CD14-positive monocyte (primary cell): ENCODE measurements around the gene PTPRR. TPM values are rescaled to one million over a fixed set of nuclear protein-coding genes. Genes with fewer than 3 reads are reported as not detected.

Experiments used
- DNase-seq, 3 donors: peaks; one replicate each; pipeline ENCODE4 v3.0.0-alpha.2; 2011 to 2022
- H2AFZ ChIP-seq: 2 replicates; pipeline ENCODE4 v1.6.0; 2012; ENCODE audit warnings: mild to moderate bottlenecking, low read depth, low read length, inconsistent platforms; ENCODE audit not compliant: insufficient read depth, poor library complexity, severe bottlenecking
- H3K27ac ChIP-seq, 2 donors: 1 replicate in 1 of 2; 2 replicates in 1 of 2; pipeline ENCODE4 v1.5.1; 2012 to 2013; ENCODE audit warnings: low read length in 2 of 2, control low read depth in 1 of 2, inconsistent platforms in 1 of 2, low read depth in 1 of 2, mild to moderate bottlenecking in 1 of 2
- H3K27me3 ChIP-seq, 2 donors: one replicate each; pipeline versions ENCODE4 v1.6.0 to v1.6.1; 2011 to 2013; ENCODE audit warnings: low read length in 2 of 2; ENCODE audit not compliant: control insufficient read depth in 2 of 2, insufficient read depth in 2 of 2
- H3K36me3 ChIP-seq, 2 donors: replicated peaks in 1 of 2; 1 replicate in 1 of 2; 2 replicates in 1 of 2; pipeline versions ENCODE4 v1.5.1 to v1.6.1; 2012 to 2013; ENCODE audit warnings: low read length in 2 of 2, control low read depth in 1 of 2, inconsistent platforms in 1 of 2, mild to moderate bottlenecking in 1 of 2; ENCODE audit not compliant: insufficient read depth in 2 of 2, control insufficient read depth in 1 of 2
- H3K4me1 ChIP-seq, 2 donors: 1 replicate in 1 of 2; 2 replicates in 1 of 2; pipeline versions ENCODE4 v1.5.1 to v1.6.1; 2012 to 2013; ENCODE audit warnings: low read length in 2 of 2, control low read depth in 1 of 2, inconsistent platforms in 1 of 2, mild to moderate bottlenecking in 1 of 2, moderate library complexity in 1 of 2; ENCODE audit not compliant: insufficient read depth in 2 of 2, control insufficient read depth in 1 of 2
- H3K4me2 ChIP-seq: replicated peaks from 2 replicates; pipeline ENCODE3; 2012; ENCODE audit warnings: low read length, moderate library complexity, mild to moderate bottlenecking; ENCODE audit not compliant: poor library complexity, severe bottlenecking; ENCODE audit errors: extremely low read depth
- H3K4me3 ChIP-seq, 3 experiments: fragments of 200-600 bp in 1 of 3; sonication (generic) in 1 of 3; replicated peaks in 1 of 3; 1 replicate in 2 of 3; 2 replicates in 1 of 3; pipeline ENCODE4 v1.5.1; 2011 to 2013; ENCODE audit warnings: low read length in 3 of 3, mild to moderate bottlenecking in 3 of 3, control low read depth in 2 of 3, low read depth in 2 of 3, inconsistent platforms in 1 of 3, moderate library complexity in 1 of 3
- H3K79me2 ChIP-seq: 2 replicates; pipeline ENCODE4 v1.6.0; 2012; ENCODE audit warnings: mild to moderate bottlenecking, control low read depth, inconsistent platforms, low read length, moderate library complexity; ENCODE audit not compliant: insufficient read depth
- H3K9ac ChIP-seq: 2 replicates; pipeline ENCODE4 v1.6.0; 2017; ENCODE audit warnings: low read length, mild to moderate bottlenecking; ENCODE audit not compliant: insufficient read depth, poor library complexity, severe bottlenecking
- H3K9me3 ChIP-seq, 2 donors: replicated peaks in 1 of 2; 1 replicate in 1 of 2; 2 replicates in 1 of 2; pipeline versions ENCODE4 v1.5.1 to v1.6.1; 2012 to 2013; ENCODE audit warnings: low read length in 2 of 2, control low read depth in 1 of 2; ENCODE audit not compliant: control insufficient read depth in 1 of 2, insufficient read depth in 1 of 2
- H4K20me1 ChIP-seq: 2 replicates; pipeline ENCODE4 v1.6.0; 2012; ENCODE audit warnings: mild to moderate bottlenecking, low read length, control low read depth, moderate library complexity; ENCODE audit not compliant: insufficient read depth
- H3K27ac Mint-ChIP-seq, 7 donors: one replicate each; pipeline ENCODE4 v1.8.0; 2020; ENCODE audit warnings: mild to moderate bottlenecking in 7 of 7, mixed read lengths in 7 of 7, moderate library complexity in 6 of 7, inconsistent platforms in 2 of 7
- H3K27me3 Mint-ChIP-seq, 3 donors: one replicate each; pipeline ENCODE4 v1.8.0; 2021 to 2022; ENCODE audit warnings: low read depth in 3 of 3, mild to moderate bottlenecking in 3 of 3, mixed read lengths in 3 of 3, moderate library complexity in 3 of 3, inconsistent platforms in 1 of 3
- H3K36me3 Mint-ChIP-seq, 2 donors: one replicate each; pipeline ENCODE4 v1.8.0; 2020; ENCODE audit warnings: mixed read lengths in 2 of 2, inconsistent platforms in 1 of 2, mild to moderate bottlenecking in 1 of 2
- H3K4me1 Mint-ChIP-seq: one replicate; pipeline ENCODE4 v1.8.0; 2020; ENCODE audit warnings: mild to moderate bottlenecking, mixed read lengths
- H3K4me3 Mint-ChIP-seq, 2 donors: one replicate each; pipeline ENCODE4 v1.8.0; 2020; ENCODE audit warnings: mild to moderate bottlenecking in 2 of 2, mixed read lengths in 2 of 2, moderate library complexity in 1 of 2
- H3K9me3 Mint-ChIP-seq, 7 donors: one replicate each; pipeline ENCODE4 v1.8.0; 2020 to 2022; ENCODE audit warnings: mixed read lengths in 7 of 7, mild to moderate bottlenecking in 6 of 7, moderate library complexity in 6 of 7, inconsistent platforms in 2 of 7
- WGBS: methylation state at CpG from one replicate; pipeline ENCODE4 v1.1.5; 2013; ENCODE audit warnings: missing lambda C conversion rate; ENCODE audit not compliant: insufficient coverage; 5-methylcytosine and 5-hydroxymethylcytosine counted together
- intact Hi-C, 2 donors: fragments of 100-400 bp; cut with micrococcal nuclease; formaldehyde crosslinking; loops; one replicate each; pipeline versions ENCODE4 v1.15.0 to v1.15.1; 2023
- polyA plus RNA-seq, 3 donors: library from polyadenylated mRNA; depleted of rRNA in 1 of 3; unstranded in 2 of 3; stranded (reverse) in 1 of 3; fragments of 300-500 nt in 2 of 3; fragments of >200 nt in 1 of 3; fragmentation: Illumina TruSeq in 2 of 3; gene quantifications; 1 replicate in 2 of 3; 2 replicates in 1 of 3; pipeline ENCODE4 v1.2.3, GENCODE V29; 2012 to 2021
- TF ChIP-seq, protein P1 (sequence below): fragments of 200-600 bp; IDR thresholded peaks from one replicate; pipeline ENCODE4 v1.8.0; 2022; ENCODE audit warnings: antibody characterized with exemption, mild to moderate bottlenecking

PTPRR gene
- polyA plus RNA-seq, 3 donors = not detected

DNA sequence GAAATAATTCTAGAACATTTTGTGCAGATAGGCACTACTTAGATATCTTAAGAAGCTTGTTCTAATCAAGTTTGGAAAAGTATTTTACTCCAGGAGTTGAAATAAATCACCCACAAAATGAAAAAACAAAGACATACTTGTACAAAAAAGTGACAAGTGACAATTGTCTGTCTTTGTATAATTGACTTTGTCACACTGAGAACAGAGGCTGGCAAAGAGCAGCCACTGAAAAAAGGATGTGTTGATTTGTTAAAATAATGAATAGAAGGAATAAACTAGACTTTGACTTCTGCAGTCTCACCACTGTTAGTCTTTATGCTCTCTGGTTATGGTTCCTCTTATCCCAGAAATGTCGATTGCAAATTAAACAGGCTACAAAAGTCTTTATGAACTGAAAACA, 77.6 kb downstream of the PTPRR start:
- TF ChIP-seq, protein P1, sequence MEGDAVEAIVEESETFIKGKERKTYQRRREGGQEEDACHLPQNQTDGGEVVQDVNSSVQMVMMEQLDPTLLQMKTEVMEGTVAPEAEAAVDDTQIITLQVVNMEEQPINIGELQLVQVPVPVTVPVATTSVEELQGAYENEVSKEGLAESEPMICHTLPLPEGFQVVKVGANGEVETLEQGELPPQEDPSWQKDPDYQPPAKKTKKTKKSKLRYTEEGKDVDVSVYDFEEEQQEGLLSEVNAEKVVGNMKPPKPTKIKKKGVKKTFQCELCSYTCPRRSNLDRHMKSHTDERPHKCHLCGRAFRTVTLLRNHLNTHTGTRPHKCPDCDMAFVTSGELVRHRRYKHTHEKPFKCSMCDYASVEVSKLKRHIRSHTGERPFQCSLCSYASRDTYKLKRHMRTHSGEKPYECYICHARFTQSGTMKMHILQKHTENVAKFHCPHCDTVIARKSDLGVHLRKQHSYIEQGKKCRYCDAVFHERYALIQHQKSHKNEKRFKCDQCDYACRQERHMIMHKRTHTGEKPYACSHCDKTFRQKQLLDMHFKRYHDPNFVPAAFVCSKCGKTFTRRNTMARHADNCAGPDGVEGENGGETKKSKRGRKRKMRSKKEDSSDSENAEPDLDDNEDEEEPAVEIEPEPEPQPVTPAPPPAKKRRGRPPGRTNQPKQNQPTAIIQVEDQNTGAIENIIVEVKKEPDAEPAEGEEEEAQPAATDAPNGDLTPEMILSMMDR = no peak
- H3K4me1 Mint-ChIP-seq = no peaks in the 10 kb centered on the region

DNA sequence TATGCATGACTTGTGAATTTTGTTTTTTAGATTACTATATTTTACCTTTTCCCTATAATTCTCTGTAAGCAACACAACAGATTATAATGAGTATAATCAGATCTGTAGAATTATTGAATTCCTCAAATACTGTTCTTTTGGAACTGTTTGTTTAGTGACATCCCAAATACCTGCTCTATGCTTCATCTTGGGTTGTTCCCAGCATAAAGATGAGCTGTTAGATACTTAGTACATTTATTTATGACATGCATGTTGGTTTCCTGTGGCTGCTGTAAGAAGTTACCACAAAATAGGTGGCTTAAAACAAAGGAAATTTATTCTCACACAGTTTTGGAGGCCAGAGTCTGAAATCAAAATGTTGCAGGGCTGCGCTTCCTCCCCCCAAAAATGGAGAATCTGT, 78.4 kb downstream of the PTPRR start:
- peaks cover 0 to 2% (median 0%) of the 10 kb centered on the region in 7 donors for H3K9me3 Mint-ChIP-seq
- no peaks in the 10 kb centered on the region for H3K36me3 Mint-ChIP-seq
- no peak overlapping the region for H3K4me3 Mint-ChIP-seq
- Histone ChIP-seq H3K9ac (no peak overlapping the region), H2AFZ (no peak overlapping the region), H3K4me1 (no peaks in the 10 kb centered on the region), H3K36me3 (no peaks in the 10 kb centered on the region), H3K79me2 (no peaks in the 10 kb centered on the region), H3K27me3 (no peaks in the 10 kb centered on the region), H3K9me3 (no peaks in the 10 kb centered on the region), H4K20me1 (no peaks in the 10 kb centered on the region), H3K27ac (no peak overlapping the region), H3K4me3 (no peak overlapping the region), H3K4me2 (no peak overlapping the region)
- H3K27me3 Mint-ChIP-seq = peaks cover 0 to 1% (median 1%) of the 10 kb centered on the region in 3 donors
- intact Hi-C loops = no loop called here
- DNase-seq = no peak
- H3K4me1 Mint-ChIP-seq = no peaks in the 10 kb centered on the region
- H3K27ac Mint-ChIP-seq = no peak overlapping the region
- TF ChIP-seq, protein P1 = no peak
- WGBS = 100% methylated on average over 1 of the region's 1 CpG

More for the DNA sequence above, 77.6 kb downstream of the PTPRR start:
- H3K4me3 Mint-ChIP-seq = no peak overlapping the region
- H3K4me3 ChIP-seq = no peak overlapping the region
- DNase-seq = no peak
- no peaks in the 10 kb centered on the region for H3K79me2 ChIP-seq
- no peaks in the 10 kb centered on the region for H3K36me3 ChIP-seq
- no peak overlapping the region for H3K27ac Mint-ChIP-seq
- H3K27me3 ChIP-seq = no peaks in the 10 kb centered on the region
- no peaks in the 10 kb centered on the region for H3K4me1 ChIP-seq
- no peak overlapping the region for H2AFZ ChIP-seq
- no peaks in the 10 kb centered on the region for H3K36me3 Mint-ChIP-seq
- peaks cover 0 to 2% (median 0%) of the 10 kb centered on the region in 7 donors for H3K9me3 Mint-ChIP-seq
- H3K9ac ChIP-seq = no peak overlapping the region
- H3K9me3 ChIP-seq = no peaks in the 10 kb centered on the region
- peaks cover 0 to 1% (median 1%) of the 10 kb centered on the region in 3 donors for H3K27me3 Mint-ChIP-seq
- H3K27ac ChIP-seq = no peak overlapping the region
- no CpG with 5 or more reads among the region's 1 CpG for WGBS
- H4K20me1 ChIP-seq = no peaks in the 10 kb centered on the region
- intact Hi-C loops = no loop called here
- H3K4me2 ChIP-seq = no peak overlapping the region
